Raji (cell line): ENCODE data around the gene PPM1F.

Experiments
- POLR2A ChIP-seq: IDR thresholded peaks from 2 replicates; pipeline ENCODE4 v1.6.1; 2011; ENCODE audit warnings: low read depth, low read length, control low read depth; ENCODE audit not compliant: insufficient read depth

The PPM1F gene

GRCh38 chr22:21982338-21982965 lies 29.8 kb upstream of the PPM1F start, which contains the start of gene TOP3B:
Gene TOP3B (minus strand): TSS chr22:21982787. CDS start chr22:21975709, 7,078 bp downstream.
- peak; percentile 93 for TF ChIP-seq POLR2A

GRCh38 chr22:21981874-21982273 lies 29.2 kb upstream of the PPM1F start:
- TF ChIP-seq POLR2A, result no peak

GRCh38 chr22:21980547-21980946 lies 27.9 kb upstream of the PPM1F start:
- TF ChIP-seq POLR2A, result no peak

- TF ChIP-seq POLR2A, result no peak
Observed at GRCh38 chr22:21978564-21979386, 26.1 kb upstream of the PPM1F start.

- no peak for TF ChIP-seq POLR2A
Observed at GRCh38 chr22:21977814-21978213, 25.2 kb upstream of the PPM1F start.

GRCh38 chr22:21975854-21976345 lies 23.3 kb upstream of the PPM1F start:
- TF ChIP-seq POLR2A, result no peak

GRCh38 chr22:21975273-21975672 lies 22.6 kb upstream of the PPM1F start:
- no peak for TF ChIP-seq POLR2A

GRCh38 chr22:21974058-21974649 lies 21.5 kb upstream of the PPM1F start:
- no peak for TF ChIP-seq POLR2A

- no peak for TF ChIP-seq POLR2A
Observed at GRCh38 chr22:21972806-21973205, 20.2 kb upstream of the PPM1F start.

GRCh38 chr22:21972293-21972779 lies 19.7 kb upstream of the PPM1F start:
- no peak for TF ChIP-seq POLR2A

- TF ChIP-seq POLR2A, result no peak
Observed at GRCh38 chr22:21971858-21972275, 19.2 kb upstream of the PPM1F start.

GRCh38 chr22:21970800-21971617 lies 18.4 kb upstream of the PPM1F start:
- TF ChIP-seq POLR2A, result no peak

GRCh38 chr22:21970037-21970799 lies 17.6 kb upstream of the PPM1F start:
- TF ChIP-seq POLR2A, result no peak
